Endothelial cell (in vitro differentiated cells): ENCODE data around the gene PTTG1IP2. TPM values are rescaled to one million over a fixed set of nuclear protein-coding genes. Genes with fewer than 3 reads are reported as not detected.

Experiments
- DNase-seq: peaks from one replicate; pipeline ENCODE4 v3.0.0; 2021; ENCODE audit warnings: low spot score
- H3K27ac Mint-ChIP-seq: one replicate; pipeline ENCODE4 v1.8.0; 2021; ENCODE audit warnings: mixed read lengths, inconsistent platforms; ENCODE audit not compliant: unreplicated experiment
- H3K27me3 Mint-ChIP-seq: one replicate; pipeline ENCODE4 v1.8.0; 2021; ENCODE audit warnings: mild to moderate bottlenecking, moderate library complexity, mixed read lengths, inconsistent platforms; ENCODE audit not compliant: unreplicated experiment
- H3K36me3 Mint-ChIP-seq: one replicate; pipeline ENCODE4 v1.8.0; 2021; ENCODE audit warnings: mild to moderate bottlenecking, low read depth, mixed read lengths, inconsistent platforms; ENCODE audit not compliant: unreplicated experiment
- H3K4me1 Mint-ChIP-seq: one replicate; pipeline ENCODE4 v1.8.0; 2021; ENCODE audit warnings: mild to moderate bottlenecking, mixed read lengths, inconsistent platforms; ENCODE audit not compliant: unreplicated experiment
- H3K4me3 Mint-ChIP-seq: one replicate; pipeline ENCODE4 v1.8.0; 2021; ENCODE audit warnings: mild to moderate bottlenecking, mixed read lengths, inconsistent platforms; ENCODE audit not compliant: unreplicated experiment
- H3K9me3 Mint-ChIP-seq: one replicate; pipeline ENCODE4 v1.8.0; 2021; ENCODE audit warnings: mixed read lengths, inconsistent platforms; ENCODE audit not compliant: unreplicated experiment
- long read RNA-seq: library from polyadenylated mRNA; unstranded; transcript quantifications from one replicate; pipeline ENCODE4 v2.0.0, GENCODE V29; 2020; ENCODE audit not compliant: unreplicated experiment
- total RNA-seq: library from RNA; stranded (reverse); fragmentation: NEBNext Ultra II Directional; extraction: Animal tissue kit (Norgen Biotek cat#: 25700); gene quantifications from one replicate; pipeline ENCODE4 v1.2.1, GENCODE V29; 2021; ENCODE audit not compliant: unreplicated experiment
- TF ChIP-seq, protein P1 (sequence below): fragments of 200-600 bp; sonication (generic); IDR thresholded peaks from one replicate; pipeline ENCODE4 v1.5.0; 2021; ENCODE audit warnings: antibody characterized with exemption; ENCODE audit not compliant: unreplicated experiment

The PTTG1IP2 gene
- not detected for total RNA-seq
- long read RNA-seq, result 0 reads

DNA sequence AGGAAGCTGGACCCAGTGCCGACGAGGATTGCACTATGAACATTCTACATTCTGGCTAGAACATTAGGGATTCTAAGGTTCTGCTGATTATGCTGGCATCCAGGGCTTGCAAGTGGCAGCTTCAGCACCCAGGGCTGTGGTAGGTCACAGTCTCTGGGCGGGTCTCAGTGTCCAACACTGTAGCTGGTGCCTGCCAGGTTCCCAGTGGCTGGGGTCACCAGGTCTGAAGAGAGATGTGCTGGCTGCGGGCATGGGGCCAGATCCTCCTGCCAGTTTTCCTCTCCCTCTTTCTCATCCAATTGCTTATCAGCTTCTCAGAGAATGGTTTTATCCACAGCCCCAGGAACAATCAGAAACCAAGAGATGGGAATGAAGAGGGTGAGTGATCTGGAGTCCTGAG is at the start of gene PTTG1IP2:
Gene PTTG1IP2 (plus strand): TSS at position 86 of the 400 bp plus-strand sequence. CDS start 148 bp downstream, at position 234.
- peaks cover 14% of the 10 kb centered on the region for H3K36me3 Mint-ChIP-seq
- no peak within 1 kb of the TSS for H3K4me3 Mint-ChIP-seq
- peaks cover 3% of the 10 kb centered on the region for H3K27me3 Mint-ChIP-seq
- DNase-seq, result no peak
- TF ChIP-seq, protein P1, sequence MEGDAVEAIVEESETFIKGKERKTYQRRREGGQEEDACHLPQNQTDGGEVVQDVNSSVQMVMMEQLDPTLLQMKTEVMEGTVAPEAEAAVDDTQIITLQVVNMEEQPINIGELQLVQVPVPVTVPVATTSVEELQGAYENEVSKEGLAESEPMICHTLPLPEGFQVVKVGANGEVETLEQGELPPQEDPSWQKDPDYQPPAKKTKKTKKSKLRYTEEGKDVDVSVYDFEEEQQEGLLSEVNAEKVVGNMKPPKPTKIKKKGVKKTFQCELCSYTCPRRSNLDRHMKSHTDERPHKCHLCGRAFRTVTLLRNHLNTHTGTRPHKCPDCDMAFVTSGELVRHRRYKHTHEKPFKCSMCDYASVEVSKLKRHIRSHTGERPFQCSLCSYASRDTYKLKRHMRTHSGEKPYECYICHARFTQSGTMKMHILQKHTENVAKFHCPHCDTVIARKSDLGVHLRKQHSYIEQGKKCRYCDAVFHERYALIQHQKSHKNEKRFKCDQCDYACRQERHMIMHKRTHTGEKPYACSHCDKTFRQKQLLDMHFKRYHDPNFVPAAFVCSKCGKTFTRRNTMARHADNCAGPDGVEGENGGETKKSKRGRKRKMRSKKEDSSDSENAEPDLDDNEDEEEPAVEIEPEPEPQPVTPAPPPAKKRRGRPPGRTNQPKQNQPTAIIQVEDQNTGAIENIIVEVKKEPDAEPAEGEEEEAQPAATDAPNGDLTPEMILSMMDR, result no peak
- H3K4me1 Mint-ChIP-seq, result no peaks in the 10 kb centered on the region
- H3K9me3 Mint-ChIP-seq, result peaks cover 12% of the 10 kb centered on the region
- no peak within 1 kb of the TSS for H3K27ac Mint-ChIP-seq

DNA sequence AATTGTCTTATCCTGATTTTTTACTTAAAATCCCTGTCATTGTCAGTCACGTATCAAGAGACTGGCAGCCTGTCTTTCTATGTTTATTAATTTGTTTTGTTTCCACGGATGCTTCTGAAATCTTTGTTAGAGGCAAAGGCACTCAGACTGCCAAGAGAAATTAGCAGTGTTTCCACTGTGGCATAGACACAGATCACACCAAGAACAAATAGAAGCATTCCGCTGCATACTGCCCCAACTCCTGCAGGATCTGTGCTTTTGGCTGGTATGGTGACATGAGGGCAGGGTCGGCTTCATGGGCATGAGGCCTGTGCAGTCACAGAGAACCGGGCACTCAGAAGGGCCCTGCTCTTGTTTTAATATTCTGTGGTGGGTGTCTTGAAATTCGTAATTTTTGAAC is 47.8 kb upstream of the PTTG1IP2 start:
- H3K27ac Mint-ChIP-seq, result no peak overlapping the region
- H3K4me1 Mint-ChIP-seq, result no peaks in the 10 kb centered on the region
- H3K27me3 Mint-ChIP-seq, result peaks cover 3% of the 10 kb centered on the region

DNA sequence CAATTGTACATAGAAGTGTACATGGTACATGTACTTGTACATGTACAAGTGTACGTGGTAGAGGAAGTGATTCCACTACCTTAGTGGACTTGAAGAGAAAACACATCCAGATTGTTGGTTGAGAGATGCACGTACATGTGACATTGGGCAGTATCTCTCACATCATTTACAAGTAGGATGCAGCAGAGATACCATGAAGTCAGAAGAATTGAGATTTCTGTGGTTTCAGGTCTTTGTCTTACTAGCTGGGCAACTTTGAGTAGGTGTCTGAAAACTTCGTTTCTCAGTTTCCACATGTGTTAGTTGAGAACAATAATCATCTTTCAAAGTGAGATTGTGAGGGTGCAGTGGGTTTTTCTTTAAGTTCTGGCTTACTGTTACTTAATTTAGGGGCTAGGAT is 44.7 kb upstream of the PTTG1IP2 start:
- peaks cover 3% of the 10 kb centered on the region for H3K27me3 Mint-ChIP-seq
- no peak overlapping the region for H3K4me3 Mint-ChIP-seq
- H3K27ac Mint-ChIP-seq, result no peak overlapping the region
- no peak for DNase-seq
- TF ChIP-seq, protein P1, result no peak
- H3K9me3 Mint-ChIP-seq, result no peaks in the 10 kb centered on the region
- peaks cover 4% of the 10 kb centered on the region for H3K36me3 Mint-ChIP-seq
- no peaks in the 10 kb centered on the region for H3K4me1 Mint-ChIP-seq

More for the DNA sequence above, 47.8 kb upstream of the PTTG1IP2 start:
- peaks cover 4% of the 10 kb centered on the region for H3K36me3 Mint-ChIP-seq
- H3K9me3 Mint-ChIP-seq, result no peaks in the 10 kb centered on the region
- DNase-seq, result no peak
- TF ChIP-seq, protein P1, result no peak
- H3K4me3 Mint-ChIP-seq, result no peak overlapping the region

DNA sequence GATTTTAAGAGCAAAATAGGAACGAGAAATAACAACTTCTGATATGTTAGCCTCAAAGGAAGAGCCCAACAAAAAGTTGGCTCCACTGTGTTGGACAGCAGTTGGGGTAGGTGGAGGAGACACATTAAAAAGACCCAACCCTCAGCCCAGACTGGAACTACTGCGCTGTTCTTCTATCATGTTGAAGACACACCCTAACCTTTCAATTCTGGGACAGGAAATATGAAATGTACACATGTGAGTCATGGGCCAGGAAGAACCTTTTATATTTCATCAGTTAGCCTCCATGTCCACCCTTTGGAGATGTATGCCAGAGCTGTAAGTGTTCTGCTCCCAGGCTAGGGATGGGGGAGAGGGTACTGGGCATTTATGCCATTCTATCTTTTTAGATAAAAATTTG is 44.1 kb upstream of the PTTG1IP2 start:
- Mint-ChIP-seq H3K27ac (no peak overlapping the region), H3K4me3 (no peak overlapping the region), H3K36me3 (peaks cover 4% of the 10 kb centered on the region), H3K9me3 (no peaks in the 10 kb centered on the region), H3K27me3 (peaks cover 2% of the 10 kb centered on the region), H3K4me1 (no peaks in the 10 kb centered on the region)
- TF ChIP-seq, protein P1, result no peak
- DNase-seq, result no peak

DNA sequence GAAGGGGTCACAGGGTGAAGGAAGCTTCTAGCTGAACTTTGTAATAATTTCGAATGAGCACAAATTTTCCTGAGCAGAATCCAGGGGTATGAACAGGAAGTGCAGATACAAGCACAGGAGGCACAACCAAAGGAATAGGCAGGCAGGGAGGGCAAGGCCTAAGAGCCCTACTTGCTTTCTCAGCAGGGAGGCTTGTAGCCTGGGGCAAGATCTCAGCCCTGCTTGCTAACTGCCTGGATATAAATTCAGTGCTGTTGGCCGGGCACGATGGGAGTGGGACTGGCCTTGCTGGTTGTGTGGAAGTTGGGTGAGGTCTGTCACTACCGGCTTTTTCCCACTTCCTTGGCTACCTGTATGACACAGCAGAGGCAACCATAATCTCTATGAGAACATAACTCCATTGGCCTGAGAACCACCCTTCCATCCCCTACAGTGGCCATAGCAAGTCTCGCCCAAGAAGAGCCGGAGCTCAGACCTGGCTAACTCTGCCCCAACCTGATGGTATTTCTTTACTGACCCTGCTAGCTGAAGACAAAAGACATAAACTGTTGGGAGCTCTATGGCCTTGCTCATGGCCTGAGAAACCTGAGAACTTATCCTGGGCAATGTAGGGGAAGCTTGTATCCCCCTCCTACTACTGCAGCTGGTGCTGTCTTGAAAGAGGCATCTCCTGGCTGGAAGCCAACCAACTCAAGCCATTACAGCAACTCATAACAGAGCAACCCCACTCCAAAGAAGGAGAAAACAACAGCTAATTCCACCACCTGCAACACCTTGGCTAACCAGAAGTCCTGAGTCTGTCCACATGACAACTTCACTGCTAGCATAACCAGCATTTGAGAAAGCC is 38.6 kb upstream of the PTTG1IP2 start:
- H3K36me3 Mint-ChIP-seq, result peaks cover 3% of the 10 kb centered on the region
- H3K9me3 Mint-ChIP-seq, result peaks cover 10% of the 10 kb centered on the region
- TF ChIP-seq, protein P1, result no peak
- DNase-seq, result no peak
- H3K4me3 Mint-ChIP-seq, result no peak overlapping the region
- H3K4me1 Mint-ChIP-seq, result no peaks in the 10 kb centered on the region
- no peak overlapping the region for H3K27ac Mint-ChIP-seq
- H3K27me3 Mint-ChIP-seq, result peaks cover 6% of the 10 kb centered on the region
